ENCODE measurements around the gene RABL6. TPM values are rescaled to one million over a fixed set of nuclear protein-coding genes. Genes with fewer than 3 reads are reported as not detected.

Gene RABL6
- total RNA-seq, 2 donors from 2014 or later, result 48.4 to 61.7 TPM

- Histone ChIP-seq H3K4me1 (peaks cover 0 to 23% of the 10 kb centered on the region in 2 donors), H3K27ac (no peak overlapping the region), H3K36me3 (peaks cover 18% of the 10 kb centered on the region), H3K9me3 (no peaks in the 10 kb centered on the region), H3K4me3 (no peak overlapping the region), H3K27me3 (no peaks in the 10 kb centered on the region)
- no peak for DNase-seq (ENCODE audit: low spot score)
- no peak for TF ChIP-seq CTCF (IDR thresholded peaks at IDR 0.05)
Observed at GRCh38 chr9:136853596-136854112, 45.9 kb downstream of the RABL6 start.

GRCh38 chr9:136854113-136854841, 46.5 kb downstream of the RABL6 start:
- Histone ChIP-seq H3K27me3 (no peaks in the 10 kb centered on the region), H3K27ac (no peak overlapping the region), H3K4me1 (peaks cover 0 to 30% of the 10 kb centered on the region in 2 donors), H3K9me3 (no peaks in the 10 kb centered on the region), H3K4me3 (no peak overlapping the region), H3K36me3 (peaks cover 18% of the 10 kb centered on the region)
- no peak for TF ChIP-seq CTCF (IDR thresholded peaks at IDR 0.05)
- DNase-seq (ENCODE audit: low spot score), result no peak

- Histone ChIP-seq H3K36me3 (peaks cover 18% of the 10 kb centered on the region), H3K27me3 (no peaks in the 10 kb centered on the region), H3K27ac (no peak overlapping the region), H3K4me3 (no peak overlapping the region), H3K9me3 (no peaks in the 10 kb centered on the region), H3K4me1 (peaks cover 0 to 30% of the 10 kb centered on the region in 2 donors)
- no peak for TF ChIP-seq CTCF (IDR thresholded peaks at IDR 0.05)
- DNase-seq (ENCODE audit: low spot score), result no peak
Observed at GRCh38 chr9:136854842-136855460, 47.2 kb downstream of the RABL6 start.

GRCh38 chr9:136855461-136856078, 47.8 kb downstream of the RABL6 start:
- Histone ChIP-seq H3K9me3 (no peaks in the 10 kb centered on the region), H3K27ac (no peak overlapping the region), H3K27me3 (no peaks in the 10 kb centered on the region), H3K36me3 (peaks cover 14% of the 10 kb centered on the region), H3K4me3 (no peak overlapping the region), H3K4me1 (peaks cover 0 to 24% of the 10 kb centered on the region in 2 donors)
- no peak for DNase-seq (ENCODE audit: low spot score)
- TF ChIP-seq CTCF (IDR thresholded peaks at IDR 0.05), result no peak

- Histone ChIP-seq H3K36me3 (peaks cover 14% of the 10 kb centered on the region), H3K27ac (no peak overlapping the region), H3K4me3 (no peak overlapping the region), H3K9me3 (no peaks in the 10 kb centered on the region), H3K4me1 (peaks cover 0 to 18% of the 10 kb centered on the region in 2 donors), H3K27me3 (no peaks in the 10 kb centered on the region)
- TF ChIP-seq CTCF (IDR thresholded peaks at IDR 0.05), result no peak
- no peak for DNase-seq (ENCODE audit: low spot score)
Observed at GRCh38 chr9:136856079-136856476, 48.3 kb downstream of the RABL6 start.

Data from right atrium auricular region (tissue), 2 donors.